Activated CD8-positive, alpha-beta T cell treated with anti-CD3 and anti-CD28 coated beads for 36 hours (primary cell): ENCODE results near the gene CAMK4. TPM values are rescaled to one million over a fixed set of nuclear protein-coding genes. Genes with fewer than 3 reads are reported as not detected.
A peak's percentile ranks its signal among the peaks of the same experiment; 100 is the strongest.

Source experiments
- ATAC-seq: fragments of 200-7000 bp; cut with Tn5 transposase; one replicate; pipeline ENCODE4 v1.10.0; 2021; ENCODE audit warnings: mild to moderate bottlenecking, moderate library complexity
- CTCF ChIA-PET: fragments of 350-600 bp; sonication (Branson Sonifier 250); formaldehyde crosslinking; loops from one replicate; lab custom pipeline; 2021; ENCODE audit warnings: antibody characterized with exemption; lab: Charles Lee
- POLR2A ChIA-PET: fragments of 350-600 bp; sonication (Branson Sonifier 250); formaldehyde crosslinking; loops from one replicate; lab custom pipeline; 2021; ENCODE audit warnings: antibody characterized with exemption; lab: Charles Lee
- DNase-seq: peaks from one replicate; pipeline ENCODE4 v3.0.0-alpha.2; 2020
- H3K27ac Mint-ChIP-seq: one replicate; pipeline ENCODE4 v1.8.0; 2021; ENCODE audit warnings: mild to moderate bottlenecking, mixed read lengths
- H3K27me3 Mint-ChIP-seq: one replicate; pipeline ENCODE4 v1.8.0; 2021; ENCODE audit warnings: mixed read lengths
- H3K36me3 Mint-ChIP-seq: one replicate; pipeline ENCODE4 v1.8.0; 2021; ENCODE audit warnings: low read depth, mixed read lengths
- H3K4me1 Mint-ChIP-seq: one replicate; pipeline ENCODE4 v1.8.0; 2021; ENCODE audit warnings: low read depth, mixed read lengths
- H3K4me3 Mint-ChIP-seq: one replicate; pipeline ENCODE4 v1.8.0; 2021; ENCODE audit warnings: mild to moderate bottlenecking, moderate library complexity, mixed read lengths
- H3K9me3 Mint-ChIP-seq: one replicate; pipeline ENCODE4 v1.8.0; 2021; ENCODE audit warnings: mixed read lengths
- CTCF ChIP-seq: fragments of 200-600 bp; IDR thresholded peaks from one replicate; pipeline ENCODE4 v1.8.0; 2022; ENCODE audit warnings: antibody characterized with exemption, mild to moderate bottlenecking
- intact Hi-C: fragments of 100-400 bp; cut with micrococcal nuclease; formaldehyde crosslinking; loops from one replicate; pipeline ENCODE4 v1.10.0; 2022
- total RNA-seq, 2 experiments: library from RNA; stranded (reverse); gene quantifications; one replicate each; pipeline ENCODE4 v1.2.3, GENCODE V29; 2021

The CAMK4 gene
- total RNA-seq, 2 experiments from 2014 or later, result 79.7 to 80.7 TPM

GRCh38 chr5:111308951-111309350, 84.8 kb downstream of the CAMK4 start:
- POLR2A ChIA-PET, result no interaction called here
- CTCF ChIA-PET, result interaction anchor here (1.2 to 2.0 kb wide), 3 partner anchors 9 to 31 kb away, joined by 3 to 9 read pairs (median 5); no protein-coding TSS in a partner anchor
- peak overlapping the region; percentile 49 for H3K27ac Mint-ChIP-seq
- no peak overlapping the region for H3K4me3 Mint-ChIP-seq
- no peak for ATAC-seq
- intact Hi-C loops, result no loop called here
- TF ChIP-seq CTCF, result no peak
- no peaks in the 10 kb centered on the region for H3K9me3 Mint-ChIP-seq
- no peaks in the 10 kb centered on the region for H3K27me3 Mint-ChIP-seq
- peaks cover 52% of the 10 kb centered on the region for H3K4me1 Mint-ChIP-seq
- peaks cover 11% of the 10 kb centered on the region for H3K36me3 Mint-ChIP-seq
- DNase-seq, result no peak

- TF ChIP-seq CTCF, result no peak
- Mint-ChIP-seq H3K4me1 (peaks cover 54% of the 10 kb centered on the region), H3K9me3 (no peaks in the 10 kb centered on the region), H3K27me3 (no peaks in the 10 kb centered on the region), H3K4me3 (no peak overlapping the region), H3K27ac (peak overlapping the region; percentile 49), H3K36me3 (peaks cover 11% of the 10 kb centered on the region)
- DNase-seq, result no peak
- ATAC-seq, result no peak
- POLR2A ChIA-PET, result interaction anchor here (1.3 kb wide), 1 partner anchor 11 kb away, joined by 5 read pairs; no protein-coding TSS in a partner anchor
- intact Hi-C loops, result no loop called here
- CTCF ChIA-PET, result interaction anchor here (1.6 to 2.0 kb wide), 4 partner anchors 9 to 222 kb away, joined by 4 to 9 read pairs (median 5); no protein-coding TSS in a partner anchor
These were observed 85.2 kb downstream of the CAMK4 start for GRCh38 chr5:111309384-111309783.

DNA sequence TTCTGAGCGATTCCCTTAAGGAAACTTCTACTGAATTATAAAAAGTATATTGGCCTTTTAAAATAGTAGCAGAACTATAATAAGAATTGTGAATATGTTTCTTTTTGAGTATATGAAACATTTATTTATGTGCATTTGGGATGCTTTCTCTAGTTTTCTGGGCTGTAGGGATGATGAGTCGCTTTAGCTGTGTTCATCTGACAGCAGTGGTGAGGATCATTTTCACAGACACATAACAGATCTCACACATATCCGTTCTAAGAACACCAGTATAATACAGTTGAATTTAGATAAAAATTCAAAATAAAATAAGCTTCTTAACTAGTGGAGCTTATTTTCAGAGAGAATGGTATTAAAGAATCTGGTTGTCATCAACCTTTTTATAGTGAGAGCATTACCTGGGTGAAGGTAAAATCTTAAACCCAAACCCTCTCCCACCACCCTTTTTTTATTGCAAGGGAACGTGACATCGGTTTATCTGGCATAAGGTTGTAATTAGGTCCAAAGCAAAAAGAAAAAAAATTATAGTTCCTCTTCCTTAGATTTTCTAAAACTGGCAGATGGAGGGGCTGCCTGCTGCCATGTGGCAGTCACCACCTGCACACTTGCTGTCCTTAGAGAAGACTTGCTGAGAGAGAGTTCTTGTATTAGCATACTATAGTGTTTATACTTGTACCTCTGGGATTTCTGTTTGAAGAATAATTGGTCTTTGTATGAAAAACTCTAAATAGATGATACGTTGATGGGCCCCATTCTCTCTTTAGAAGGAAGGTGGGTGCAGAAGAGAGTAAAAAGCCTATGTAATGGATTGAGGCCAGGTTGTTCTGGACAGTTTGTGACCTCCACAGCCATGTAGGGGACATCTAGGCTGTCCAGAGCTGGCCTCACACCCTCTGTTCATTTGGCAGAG, 86.8 kb downstream of the CAMK4 start:
- Mint-ChIP-seq H3K27me3 (no peaks in the 10 kb centered on the region), H3K27ac (peak overlapping the region; percentile 81), H3K36me3 (peaks cover 16% of the 10 kb centered on the region), H3K4me3 (no peak overlapping the region), H3K4me1 (peaks cover 66% of the 10 kb centered on the region), H3K9me3 (no peaks in the 10 kb centered on the region)
- DNase-seq (no peak), ATAC-seq (peak; percentile 24)
- CTCF ChIA-PET, result interaction anchor here (0.7 to 2.4 kb wide), 6 partner anchors 11 to 220 kb away, joined by 3 to 8 read pairs (median 4); no protein-coding TSS in a partner anchor
- no peak for TF ChIP-seq CTCF
- POLR2A ChIA-PET, result interaction anchor here (0.6 to 1.3 kb wide), 2 partner anchors 10 to 48 kb away, joined by 3 to 5 read pairs; no protein-coding TSS in a partner anchor
- intact Hi-C loops, result no loop called here

DNA sequence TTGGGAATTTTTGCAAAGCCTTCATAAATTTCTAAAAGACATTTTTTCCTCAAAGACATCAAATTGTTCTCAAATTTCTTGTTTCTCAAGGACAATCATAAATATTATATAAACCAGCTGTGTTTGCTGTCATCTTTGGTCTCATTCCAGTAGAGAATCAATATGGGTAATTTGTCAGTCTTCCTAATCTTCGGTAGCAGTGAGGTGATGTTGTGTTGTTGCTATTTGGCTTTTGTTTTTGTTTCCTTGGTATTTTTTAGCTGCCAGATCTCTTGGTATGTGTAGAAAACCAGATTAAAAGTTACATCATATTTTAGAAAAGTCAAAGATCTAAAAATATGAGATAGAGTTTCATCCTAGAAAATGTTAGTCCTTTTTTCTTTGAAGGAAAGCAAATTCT, 87.5 kb downstream of the CAMK4 start:
- no peaks in the 10 kb centered on the region for H3K9me3 Mint-ChIP-seq
- DNase-seq (no peak), ATAC-seq (no peak)
- H3K36me3 Mint-ChIP-seq, result peaks cover 22% of the 10 kb centered on the region
- ChIA-PET CTCF (interaction anchor here (2.4 kb wide), 1 partner anchor 57 kb away, joined by 8 read pairs; no protein-coding TSS in a partner anchor), POLR2A (interaction anchor here (0.6 kb wide), 1 partner anchor 47 kb away, joined by 3 read pairs; no protein-coding TSS in a partner anchor)
- no peaks in the 10 kb centered on the region for H3K27me3 Mint-ChIP-seq
- no peak overlapping the region for H3K4me3 Mint-ChIP-seq
- peaks cover 73% of the 10 kb centered on the region for H3K4me1 Mint-ChIP-seq
- intact Hi-C loops, result no loop called here
- peak overlapping the region; percentile 81 for H3K27ac Mint-ChIP-seq
- TF ChIP-seq CTCF, result no peak
